SW480 (cell line): ENCODE data around the gene SLC16A6.
"Not testable (repeated sequence)": the region's sequence is repeated elsewhere in the genome, so short reads cannot be mapped to it uniquely, and the experiment has no call there.

Experiments
- DNase-seq: peaks from one replicate; pipeline ENCODE4 v3.0.0-alpha.2; 2016; ENCODE audit warnings: low spot score

Gene SLC16A6

GRCh38 chr17:68310152-68310551 is 19.2 kb upstream of the SLC16A6 start:
- DNase-seq = peak; percentile 91

GRCh38 chr17:68309066-68309670 is 18.2 kb upstream of the SLC16A6 start:
- DNase-seq = not testable (repeated sequence)

- not testable (repeated sequence) for DNase-seq
Observed at GRCh38 chr17:68308486-68308885, 17.6 kb upstream of the SLC16A6 start.

GRCh38 chr17:68307443-68307842 is 16.5 kb upstream of the SLC16A6 start:
- no peak for DNase-seq

- no peak for DNase-seq
Observed at GRCh38 chr17:68306819-68307218, 15.9 kb upstream of the SLC16A6 start.

GRCh38 chr17:68305142-68305541 is 14.2 kb upstream of the SLC16A6 start:
- no peak for DNase-seq

- DNase-seq = no peak
Observed at GRCh38 chr17:68304706-68305105, 13.8 kb upstream of the SLC16A6 start.

- DNase-seq = no peak
Observed at GRCh38 chr17:68302666-68303065, 11.7 kb upstream of the SLC16A6 start.

GRCh38 chr17:68302066-68302564 is 11.2 kb upstream of the SLC16A6 start:
- no peak for DNase-seq

GRCh38 chr17:68301438-68301959 is 10.6 kb upstream of the SLC16A6 start:
- no peak for DNase-seq

GRCh38 chr17:68299817-68300216 is 8.9 kb upstream of the SLC16A6 start:
- DNase-seq = no peak

- no peak for DNase-seq
Observed at GRCh38 chr17:68298601-68299000, 7.7 kb upstream of the SLC16A6 start.

GRCh38 chr17:68297195-68297594 is 6.3 kb upstream of the SLC16A6 start:
- DNase-seq = no peak

- no peak for DNase-seq
Observed at GRCh38 chr17:68296217-68297191, 5.6 kb upstream of the SLC16A6 start.

- DNase-seq = no peak
Observed at GRCh38 chr17:68295086-68295485, 4.2 kb upstream of the SLC16A6 start.

GRCh38 chr17:68294617-68295016 is 3.7 kb upstream of the SLC16A6 start:
- DNase-seq = no peak

GRCh38 chr17:68294196-68294555 is 3.2 kb upstream of the SLC16A6 start:
- DNase-seq = no peak

- DNase-seq = no peak
Observed at GRCh38 chr17:68293490-68294195, 2.7 kb upstream of the SLC16A6 start.

- DNase-seq = no peak
Observed at GRCh38 chr17:68292689-68293040, 1.7 kb upstream of the SLC16A6 start.

- peak; percentile 93 for DNase-seq
Observed at GRCh38 chr17:68291836-68292688, 1.1 kb upstream of the SLC16A6 start.

- peak; percentile 37 for DNase-seq
Observed at GRCh38 chr17:68290268-68290954, 516 bp downstream of the SLC16A6 start.
